Naive thymus-derived CD8-positive, alpha-beta T cell (primary cell): ENCODE data around the gene ATP13A5. TPM values are rescaled to one million over a fixed set of nuclear protein-coding genes. Genes with fewer than 3 reads are reported as not detected.

Experiments
- ATAC-seq, 2 donors: fragments of 150-1000 bp; cut with Tn5 transposase in 1 of 2; sonication (Bioruptor Pico), chemical (Tn5 transposase) in 1 of 2; 1 replicate in 1 of 2; 2 replicates in 1 of 2; pipeline ENCODE4 v1.10.0; 2021; ENCODE audit warnings: mild to moderate bottlenecking in 2 of 2, moderate library complexity in 2 of 2
- POLR2A ChIA-PET: fragments of 350-600 bp; sonication (Branson Sonifier 250); formaldehyde crosslinking; loops from one replicate; lab custom pipeline; 2021; ENCODE audit warnings: antibody characterized with exemption; lab: Charles Lee
- DNase-seq, 10 donors: peaks; one replicate each; pipeline versions ENCODE4 v3.0.0 to v3.0.0-alpha.2; 2020 to 2022
- H3K27ac Mint-ChIP-seq, 10 donors: one replicate each; pipeline ENCODE4 v1.8.0; 2020 to 2022; ENCODE audit warnings: mild to moderate bottlenecking in 10 of 10, mixed read lengths in 10 of 10, moderate library complexity in 4 of 10, inconsistent platforms in 1 of 10
- H3K27me3 Mint-ChIP-seq, 5 donors: one replicate each; pipeline ENCODE4 v1.8.0; 2021 to 2022; ENCODE audit warnings: mixed read lengths in 5 of 5
- H3K36me3 Mint-ChIP-seq, 3 donors: one replicate each; pipeline ENCODE4 v1.8.0; 2020 to 2022; ENCODE audit warnings: mixed read lengths in 3 of 3, mild to moderate bottlenecking in 2 of 3, inconsistent platforms in 1 of 3
- H3K4me1 Mint-ChIP-seq, 4 donors: one replicate each; pipeline ENCODE4 v1.8.0; 2021 to 2022; ENCODE audit warnings: mixed read lengths in 4 of 4
- H3K4me3 Mint-ChIP-seq, 10 donors: one replicate each; pipeline ENCODE4 v1.8.0; 2020 to 2022; ENCODE audit warnings: mild to moderate bottlenecking in 10 of 10, mixed read lengths in 10 of 10, moderate library complexity in 6 of 10, inconsistent platforms in 1 of 10
- H3K9me3 Mint-ChIP-seq, 9 donors: one replicate each; pipeline ENCODE4 v1.8.0; 2020 to 2022; ENCODE audit warnings: mixed read lengths in 9 of 9, mild to moderate bottlenecking in 3 of 9, inconsistent platforms in 1 of 9, moderate library complexity in 1 of 9
- polyA plus RNA-seq, 3 donors: library from polyadenylated mRNA; unstranded; fragments of 300-500 nt; fragmentation: Illumina TruSeq; gene quantifications; one replicate each; pipeline ENCODE4 v1.2.3, GENCODE V29; 2021
- total RNA-seq, 8 experiments: library from RNA in 2 of 8; stranded (reverse) in 2 of 8; gene quantifications; one replicate each; pipeline ENCODE4 v1.2.3 and lab custom pipeline; 2021 to 2026

ATP13A5 gene
- total and polyA plus RNA-seq, 5 experiments from 2014 or later, result not detected

DNA sequence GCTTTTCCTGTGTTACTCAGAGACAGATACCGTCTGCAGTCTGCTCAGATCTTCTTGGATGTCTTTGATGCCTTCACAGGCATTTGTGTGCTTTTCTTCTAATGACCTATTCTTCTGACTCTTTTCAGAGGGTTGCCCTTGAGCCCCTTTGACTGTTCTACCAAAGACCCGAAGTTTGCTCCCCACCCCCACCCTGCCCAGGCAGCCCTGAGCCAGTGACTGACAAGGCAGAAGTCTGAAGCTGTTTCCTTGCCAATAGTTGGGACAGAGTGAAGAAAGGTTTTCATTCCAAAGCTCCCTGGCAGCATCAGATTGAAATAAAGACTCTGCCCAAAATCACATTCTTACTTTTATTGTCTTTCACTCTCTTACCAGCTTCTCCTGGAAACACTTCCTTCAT, 9.0 kb upstream of the ATP13A5 start:
- Mint-ChIP-seq H3K36me3 (no peaks in the 10 kb centered on the region), H3K9me3 (no peaks in the 10 kb centered on the region), H3K27me3 (peaks cover 0 to 16% (median 5%) of the 10 kb centered on the region in 5 donors), H3K27ac (no peak overlapping the region), H3K4me3 (no peak overlapping the region), H3K4me1 (no peaks in the 10 kb centered on the region)
- POLR2A ChIA-PET, result no interaction called here
- DNase-seq (no peak), ATAC-seq (no peak)

DNA sequence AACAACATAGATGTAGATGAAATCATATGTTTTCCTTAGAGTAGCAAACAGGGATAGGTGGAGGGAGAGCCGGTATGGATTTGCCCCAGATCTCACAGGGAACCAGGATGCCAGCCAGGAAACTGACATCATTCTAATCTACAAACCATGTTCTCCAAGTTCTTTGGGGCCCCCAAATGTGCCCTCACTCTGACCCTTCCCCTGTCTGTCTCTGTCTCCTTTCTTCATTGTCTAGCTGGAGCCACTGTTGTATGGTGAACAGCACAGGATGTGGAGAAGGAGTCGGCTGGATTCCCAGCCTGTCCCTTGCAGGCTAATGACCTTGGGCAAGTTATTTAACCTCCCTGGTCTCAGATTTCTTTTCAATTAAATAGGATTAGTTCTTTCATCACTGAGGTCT, 962 bp downstream of the ATP13A5 start:
- Mint-ChIP-seq H3K27me3 (peaks cover 7 to 39% (median 14%) of the 10 kb centered on the region in 5 donors), H3K4me3 (no peak overlapping the region), H3K27ac (no peak overlapping the region), H3K9me3 (no peaks in the 10 kb centered on the region), H3K4me1 (peaks cover 0 to 2% (median 0%) of the 10 kb centered on the region in 4 donors), H3K36me3 (peaks cover 0 to 3% (median 0%) of the 10 kb centered on the region in 3 donors)
- DNase-seq (no peak), ATAC-seq (no peak)
- POLR2A ChIA-PET, result no interaction called here

DNA sequence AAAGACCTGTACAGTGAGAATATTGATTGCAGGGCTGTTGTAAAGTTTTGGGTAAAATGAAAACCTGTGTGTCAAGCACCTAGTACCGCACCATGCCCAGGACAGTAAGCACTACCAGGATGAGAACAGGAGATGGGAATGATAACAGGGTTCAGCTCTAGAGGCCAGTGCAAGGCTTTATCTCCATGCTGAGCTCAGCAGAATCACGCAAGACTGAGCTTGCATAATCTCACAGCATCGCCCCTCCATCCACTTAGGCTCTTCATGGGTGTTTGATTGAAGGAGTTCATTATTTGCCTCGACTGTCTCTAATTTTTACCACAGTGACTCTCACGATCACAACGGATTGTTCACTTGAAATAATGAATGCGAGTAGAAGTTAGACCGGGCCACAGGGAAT, 2.9 kb downstream of the ATP13A5 start:
- no peak overlapping the region for H3K4me3 Mint-ChIP-seq
- POLR2A ChIA-PET, result no interaction called here
- no peak for ATAC-seq
- H3K4me1 Mint-ChIP-seq, result peaks cover 0 to 2% (median 0%) of the 10 kb centered on the region in 4 donors
- peaks cover 0 to 2% (median 0%) of the 10 kb centered on the region in 9 donors for H3K9me3 Mint-ChIP-seq
- no peak for DNase-seq
- peaks cover 0 to 3% (median 0%) of the 10 kb centered on the region in 3 donors for H3K36me3 Mint-ChIP-seq
- H3K27me3 Mint-ChIP-seq, result peaks cover 5 to 29% (median 14%) of the 10 kb centered on the region in 5 donors
- no peak overlapping the region for H3K27ac Mint-ChIP-seq

DNA sequence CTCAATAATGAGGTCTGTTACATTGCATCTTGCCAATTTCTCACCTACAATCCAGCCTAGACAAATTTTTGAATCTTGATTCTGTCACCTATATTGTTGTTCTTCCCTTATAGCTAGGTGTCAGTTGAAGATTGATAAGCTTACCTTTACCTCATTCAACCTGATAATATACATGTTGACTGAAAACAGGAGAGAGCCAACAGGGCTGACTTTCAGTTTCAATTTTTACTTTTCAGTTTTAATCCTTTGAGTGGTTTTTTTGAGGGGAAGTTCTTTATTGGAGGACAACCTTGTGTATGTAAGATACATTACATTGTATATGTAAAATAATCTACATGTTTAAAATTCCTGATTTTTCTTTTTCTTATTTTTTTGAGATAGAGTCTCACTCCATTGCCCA, 5.8 kb downstream of the ATP13A5 start:
- ATAC-seq (no peak), DNase-seq (no peak)
- Mint-ChIP-seq H3K4me3 (no peak overlapping the region), H3K36me3 (peaks cover 0 to 3% (median 0%) of the 10 kb centered on the region in 3 donors), H3K27me3 (peaks cover 3 to 24% (median 7%) of the 10 kb centered on the region in 5 donors), H3K27ac (no peak overlapping the region), H3K4me1 (peaks cover 0 to 2% (median 0%) of the 10 kb centered on the region in 4 donors), H3K9me3 (peaks cover 0 to 2% (median 0%) of the 10 kb centered on the region in 9 donors)
- POLR2A ChIA-PET, result no interaction called here

DNA sequence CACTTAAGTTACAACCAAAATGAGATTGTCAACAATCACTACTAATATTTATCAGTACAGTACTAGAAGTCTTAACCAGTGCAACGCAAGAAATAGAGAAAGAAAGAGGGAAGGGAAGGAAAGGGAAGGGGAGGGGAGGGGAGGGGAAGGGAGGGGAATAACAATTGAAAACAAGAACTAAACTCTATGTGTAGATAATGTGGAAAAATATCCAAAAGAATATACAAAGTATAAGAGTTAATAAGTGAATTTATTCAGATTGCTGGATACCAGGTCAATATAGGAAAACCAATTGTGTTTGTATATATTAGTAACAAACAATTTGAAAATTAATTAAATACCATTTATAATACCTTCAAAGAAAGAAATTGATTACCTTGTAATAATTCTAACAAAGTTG, 10.7 kb downstream of the ATP13A5 start:
- Mint-ChIP-seq H3K36me3 (no peaks in the 10 kb centered on the region), H3K4me1 (peaks cover 0 to 2% (median 0%) of the 10 kb centered on the region in 4 donors), H3K9me3 (peaks cover 0 to 2% (median 0%) of the 10 kb centered on the region in 9 donors), H3K27me3 (peaks cover 5 to 13% (median 7%) of the 10 kb centered on the region in 5 donors), H3K4me3 (no peak overlapping the region), H3K27ac (no peak overlapping the region)
- DNase-seq, result no peak
- no peak for ATAC-seq
- POLR2A ChIA-PET, result no interaction called here

DNA sequence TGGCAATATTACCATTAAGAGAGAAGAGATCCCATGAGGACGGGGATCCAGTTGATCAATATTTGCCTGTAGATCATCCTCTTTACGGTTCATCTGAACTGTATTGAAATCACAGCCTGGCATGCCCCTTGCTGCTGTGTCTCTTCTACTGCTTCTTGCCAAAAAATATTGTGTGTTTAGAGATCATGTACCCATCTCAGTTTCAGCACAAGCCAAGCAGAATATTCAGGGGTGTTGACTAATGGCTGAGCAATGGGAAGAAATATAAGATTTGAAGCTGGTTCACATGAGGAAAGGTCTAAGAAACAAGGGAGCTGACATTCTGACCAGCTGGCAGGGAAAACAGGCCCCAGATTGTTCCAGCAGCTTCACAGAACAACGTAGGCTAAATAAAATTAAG, 21.3 kb downstream of the ATP13A5 start:
- Mint-ChIP-seq H3K9me3 (peaks cover 0 to 3% (median 0%) of the 10 kb centered on the region in 9 donors), H3K4me3 (no peak overlapping the region), H3K27me3 (peaks cover 2 to 15% (median 5%) of the 10 kb centered on the region in 5 donors), H3K4me1 (no peaks in the 10 kb centered on the region), H3K36me3 (no peaks in the 10 kb centered on the region), H3K27ac (no peak overlapping the region)
- POLR2A ChIA-PET, result no interaction called here
- DNase-seq (no peak), ATAC-seq (no peak)

DNA sequence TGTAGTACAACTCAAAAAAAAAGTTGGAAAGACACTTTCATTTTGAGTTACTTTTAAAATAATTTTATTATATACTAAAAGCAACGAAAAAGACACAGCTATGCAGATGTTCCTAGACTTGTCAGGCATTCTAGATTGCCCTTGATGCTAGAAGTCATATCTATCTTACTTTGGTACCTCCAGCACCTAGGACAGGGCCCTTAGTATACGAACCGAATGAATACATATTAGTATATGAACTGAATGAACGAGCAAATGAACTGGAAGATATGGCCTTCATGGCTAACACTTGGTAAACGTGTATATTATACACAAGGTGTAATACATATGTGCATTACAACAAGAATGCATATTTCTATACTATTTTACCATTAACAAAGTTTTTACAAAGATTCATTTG, 24.1 kb downstream of the ATP13A5 start:
- Mint-ChIP-seq H3K36me3 (no peaks in the 10 kb centered on the region), H3K27ac (no peak overlapping the region), H3K9me3 (peaks cover 0 to 3% (median 0%) of the 10 kb centered on the region in 9 donors), H3K27me3 (peaks cover 0 to 12% (median 4%) of the 10 kb centered on the region in 5 donors), H3K4me1 (no peaks in the 10 kb centered on the region), H3K4me3 (no peak overlapping the region)
- ATAC-seq, result no peak
- POLR2A ChIA-PET, result no interaction called here
- DNase-seq, result no peak

DNA sequence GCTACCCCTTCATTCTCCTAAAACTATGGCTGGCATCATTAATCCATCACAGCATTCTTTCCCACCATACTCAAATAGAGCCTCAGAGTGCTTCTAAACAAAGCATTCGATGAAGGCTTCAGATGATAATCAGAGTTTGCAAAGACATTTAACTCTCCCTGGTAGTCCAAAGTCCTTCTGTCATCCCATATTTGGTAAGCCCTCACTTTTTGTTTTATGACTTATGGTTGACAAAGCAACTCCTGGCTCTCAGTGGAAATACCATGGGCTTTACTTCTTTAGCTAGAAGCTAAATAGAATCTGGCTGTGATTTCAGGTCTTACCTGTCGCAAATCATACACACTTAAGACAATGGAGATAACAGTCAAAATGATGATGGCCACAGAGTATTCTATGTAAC, 27.8 kb downstream of the ATP13A5 start:
- no peak for ATAC-seq
- no peak overlapping the region for H3K27ac Mint-ChIP-seq
- H3K27me3 Mint-ChIP-seq, result peaks cover 2 to 12% (median 8%) of the 10 kb centered on the region in 5 donors
- peaks cover 0 to 3% (median 0%) of the 10 kb centered on the region in 9 donors for H3K9me3 Mint-ChIP-seq
- H3K4me1 Mint-ChIP-seq, result no peaks in the 10 kb centered on the region
- DNase-seq, result no peak
- H3K4me3 Mint-ChIP-seq, result no peak overlapping the region
- POLR2A ChIA-PET, result no interaction called here
- H3K36me3 Mint-ChIP-seq, result no peaks in the 10 kb centered on the region

DNA sequence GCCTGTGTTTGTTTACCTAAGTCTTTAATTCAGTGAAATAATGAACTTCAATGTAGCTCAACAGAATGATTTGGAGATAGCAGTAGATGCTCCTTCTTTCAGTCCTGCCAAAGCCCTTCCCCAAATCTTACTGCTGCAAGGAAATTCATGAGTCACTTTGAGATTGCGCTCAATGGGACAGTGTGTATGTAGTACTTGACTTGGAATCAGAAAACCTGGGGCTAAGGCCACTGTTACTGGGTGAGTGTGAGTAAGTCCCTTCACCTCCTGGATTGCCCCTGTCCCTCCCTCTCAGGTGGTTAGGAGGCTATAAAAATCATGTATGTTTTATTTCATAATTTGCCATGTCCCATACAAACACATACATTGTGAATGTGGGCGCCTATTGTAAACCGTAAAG, 29.9 kb downstream of the ATP13A5 start:
- Mint-ChIP-seq H3K36me3 (no peaks in the 10 kb centered on the region), H3K27ac (no peak overlapping the region), H3K9me3 (peaks cover 0 to 3% (median 0%) of the 10 kb centered on the region in 9 donors), H3K4me3 (no peak overlapping the region), H3K4me1 (no peaks in the 10 kb centered on the region), H3K27me3 (peaks cover 2 to 18% (median 9%) of the 10 kb centered on the region in 5 donors)
- DNase-seq, result no peak
- ATAC-seq, result no peak
- POLR2A ChIA-PET, result no interaction called here

DNA sequence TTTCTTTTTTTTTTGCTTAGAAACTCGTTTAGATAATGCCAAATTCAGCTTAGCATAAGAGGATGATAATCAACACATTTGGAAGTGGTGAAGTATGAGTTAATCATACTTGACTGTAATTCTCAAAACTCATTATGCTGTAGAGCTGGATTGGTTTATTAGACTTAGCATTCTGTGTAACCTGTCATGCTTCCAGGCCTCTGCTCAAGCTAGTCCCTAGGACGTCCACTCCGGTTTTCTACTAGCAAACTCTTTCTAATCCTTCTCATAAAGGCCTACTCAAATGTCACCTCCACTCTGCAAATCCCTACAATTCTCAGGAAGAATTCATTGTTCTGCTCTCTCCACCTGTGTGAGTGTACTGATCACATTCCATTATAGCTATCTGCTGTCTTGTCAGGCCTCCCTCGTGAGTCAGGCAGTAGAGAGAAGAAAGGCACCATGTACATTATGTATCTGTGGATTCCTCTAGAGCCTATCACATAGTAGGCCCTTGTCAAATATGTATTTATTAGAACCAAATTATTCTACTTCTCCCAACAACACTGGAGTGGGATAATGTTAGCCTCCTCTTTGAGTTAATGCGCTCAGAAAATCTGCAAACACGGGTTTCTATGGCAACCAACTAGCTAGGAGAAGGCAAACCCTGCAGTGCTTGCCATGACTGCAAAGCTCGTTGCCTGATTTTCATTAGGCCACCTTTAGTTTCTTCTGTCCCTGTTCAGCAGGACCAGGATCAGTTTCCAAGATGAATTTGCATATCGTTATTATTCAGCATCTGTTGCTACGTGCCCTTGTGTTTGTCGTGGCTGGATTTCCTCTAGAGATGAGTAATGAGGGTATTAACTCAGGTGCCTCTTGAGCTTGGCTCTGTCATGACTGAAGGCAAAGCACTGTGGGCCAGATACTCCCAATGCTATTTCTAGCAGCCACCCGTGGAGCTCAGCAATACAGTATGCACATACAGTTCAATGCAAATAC, 30.7 kb downstream of the ATP13A5 start:
- no peak overlapping the region for H3K27ac Mint-ChIP-seq
- no peak overlapping the region for H3K4me3 Mint-ChIP-seq

DNA sequence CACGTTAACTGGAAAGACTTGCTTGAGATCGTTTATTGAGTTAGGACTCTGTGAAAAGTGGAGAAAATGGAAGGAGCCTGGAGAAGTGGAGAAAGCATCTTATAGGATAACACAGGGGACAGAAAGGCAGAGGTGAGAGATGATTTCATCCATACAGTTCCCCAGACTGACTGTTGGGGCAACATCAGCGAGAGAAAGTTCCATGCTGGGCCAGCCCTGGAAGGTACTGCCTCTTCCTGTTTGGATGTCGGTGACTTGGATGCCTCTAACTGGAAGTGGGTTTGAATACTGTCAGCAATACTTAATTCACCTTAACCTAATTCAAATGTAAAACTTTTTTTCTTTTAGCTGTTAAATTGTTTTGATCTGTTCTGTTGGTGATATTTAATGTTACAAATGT, 32.3 kb downstream of the ATP13A5 start:
- Mint-ChIP-seq H3K27me3 (peaks cover 2 to 20% (median 9%) of the 10 kb centered on the region in 5 donors), H3K36me3 (no peaks in the 10 kb centered on the region), H3K27ac (no peak overlapping the region), H3K9me3 (no peaks in the 10 kb centered on the region), H3K4me1 (no peaks in the 10 kb centered on the region), H3K4me3 (no peak overlapping the region)
- POLR2A ChIA-PET, result no interaction called here
- DNase-seq (no peak), ATAC-seq (no peak)

More for the DNA sequence above, 30.7 kb downstream of the ATP13A5 start:
- Mint-ChIP-seq H3K9me3 (peaks cover 0 to under 1% (median 0%) of the 10 kb centered on the region in 9 donors), H3K36me3 (no peaks in the 10 kb centered on the region), H3K4me1 (no peaks in the 10 kb centered on the region), H3K27me3 (peaks cover 2 to 20% (median 8%) of the 10 kb centered on the region in 5 donors)
- DNase-seq (no peak), ATAC-seq (no peak)
- POLR2A ChIA-PET, result no interaction called here

DNA sequence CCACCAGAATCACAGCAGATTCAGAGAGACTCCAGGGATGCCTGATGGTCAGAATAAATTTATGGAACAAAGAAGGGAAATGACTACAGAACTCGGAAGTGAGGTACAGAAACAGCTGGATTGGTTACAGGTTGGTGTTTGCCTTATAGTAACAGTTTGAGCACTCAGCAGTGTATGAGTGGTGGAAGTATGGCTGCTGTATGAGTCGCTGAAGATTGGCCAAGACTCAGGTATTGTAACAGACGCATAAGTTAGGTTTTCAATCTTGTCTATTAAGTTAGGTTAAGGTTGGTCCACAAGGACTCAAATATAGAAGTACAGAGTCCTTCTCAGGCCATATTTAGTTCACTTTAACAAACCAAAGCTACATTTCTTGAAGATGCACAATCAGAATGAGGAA, 33.1 kb downstream of the ATP13A5 start:
- POLR2A ChIA-PET, result no interaction called here
- Mint-ChIP-seq H3K9me3 (no peaks in the 10 kb centered on the region), H3K27me3 (peaks cover 2 to 28% (median 9%) of the 10 kb centered on the region in 5 donors), H3K4me3 (no peak overlapping the region), H3K27ac (no peak overlapping the region), H3K36me3 (no peaks in the 10 kb centered on the region), H3K4me1 (no peaks in the 10 kb centered on the region)
- ATAC-seq (no peak), DNase-seq (no peak)

DNA sequence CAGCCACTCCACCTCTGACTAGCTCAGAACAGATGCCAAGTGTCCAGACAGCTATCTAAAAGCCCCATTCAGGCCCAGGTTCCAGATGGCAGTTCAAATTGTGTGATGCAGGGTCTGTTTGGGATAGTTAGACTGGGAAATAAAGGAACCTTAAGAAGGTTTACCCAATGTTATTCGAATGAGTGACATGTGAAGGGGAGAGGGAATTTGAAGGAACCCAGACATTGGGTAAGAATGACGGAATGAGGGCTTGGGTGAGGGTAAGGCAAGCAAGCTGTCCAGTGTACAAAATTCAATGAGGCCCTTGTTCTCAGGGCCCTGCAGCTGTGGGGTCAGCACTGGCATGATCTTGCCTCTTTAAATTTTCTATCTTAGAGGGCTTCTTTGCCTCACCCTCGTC, 34.1 kb downstream of the ATP13A5 start:
- ATAC-seq (no peak), DNase-seq (no peak)
- H3K27ac Mint-ChIP-seq, result peak overlapping the region in 1 of 10 donors; percentile 54
- no peaks in the 10 kb centered on the region for H3K9me3 Mint-ChIP-seq
- H3K4me3 Mint-ChIP-seq, result no peak overlapping the region
- no peaks in the 10 kb centered on the region for H3K4me1 Mint-ChIP-seq
- POLR2A ChIA-PET, result no interaction called here
- no peaks in the 10 kb centered on the region for H3K36me3 Mint-ChIP-seq
- H3K27me3 Mint-ChIP-seq, result peaks cover 2 to 36% (median 8%) of the 10 kb centered on the region in 5 donors
